HG03066 (cell line): ENCODE data around the gene DOCK9.
"Not testable (repeated sequence)": the region's sequence is repeated elsewhere in the genome, so short reads cannot be mapped to it uniquely, and the experiment has no call there.

Experiments used
- ATAC-seq: cut with Tn5 transposase; IDR thresholded peaks from one replicate; pipeline ENCODE4 v1.9.1; 2021; ENCODE audit warnings: low read depth; ENCODE audit not compliant: unreplicated experiment

The DOCK9 gene

DNA sequence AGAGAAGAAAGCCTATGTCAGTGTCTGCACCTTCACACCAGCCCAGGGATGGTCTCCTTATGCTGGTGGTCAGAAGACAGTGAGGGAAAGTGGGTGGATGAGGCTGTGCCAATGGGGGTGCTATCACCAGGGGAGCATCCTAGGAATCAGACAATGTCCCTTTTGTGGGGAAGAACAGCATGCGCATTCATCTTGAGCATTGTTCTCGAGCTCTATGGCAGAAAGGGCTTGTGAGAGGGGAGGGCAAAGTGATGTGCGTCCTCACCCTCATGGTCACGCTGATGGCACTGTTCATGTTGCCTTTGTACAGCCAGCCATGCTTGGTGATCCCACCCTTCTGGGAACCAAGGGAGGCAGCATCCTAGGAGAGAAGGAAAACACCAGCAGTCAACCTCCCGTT lies 56.1 kb downstream of the DOCK9 start:
- ATAC-seq, result no peak

DNA sequence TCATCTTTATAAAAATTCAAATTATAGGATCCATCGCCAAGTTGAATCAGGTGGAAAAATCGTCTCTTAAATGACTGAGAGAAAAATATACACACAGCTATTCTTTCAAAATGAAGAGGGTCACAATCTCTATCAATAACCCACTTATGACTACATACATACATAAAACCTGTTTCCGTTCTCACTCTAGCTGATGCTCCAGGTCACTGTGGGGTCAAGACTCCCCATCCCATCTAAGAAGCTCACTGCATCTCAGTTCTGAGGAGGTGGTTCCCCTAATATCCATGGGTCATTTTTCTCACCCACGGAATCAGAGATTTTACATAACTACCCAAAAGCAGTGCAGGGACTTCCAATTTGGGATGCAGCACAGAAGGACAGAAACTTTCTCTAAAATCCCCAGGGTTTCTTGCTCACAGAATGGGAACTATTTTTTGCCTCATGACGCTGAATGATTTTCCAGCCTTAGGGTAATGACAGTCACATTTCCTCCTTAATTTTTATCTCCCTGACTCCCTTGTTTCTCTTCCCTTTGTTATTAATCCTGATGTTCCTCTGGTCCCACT lies 56.8 kb downstream of the DOCK9 start:
- ATAC-seq, result no peak

DNA sequence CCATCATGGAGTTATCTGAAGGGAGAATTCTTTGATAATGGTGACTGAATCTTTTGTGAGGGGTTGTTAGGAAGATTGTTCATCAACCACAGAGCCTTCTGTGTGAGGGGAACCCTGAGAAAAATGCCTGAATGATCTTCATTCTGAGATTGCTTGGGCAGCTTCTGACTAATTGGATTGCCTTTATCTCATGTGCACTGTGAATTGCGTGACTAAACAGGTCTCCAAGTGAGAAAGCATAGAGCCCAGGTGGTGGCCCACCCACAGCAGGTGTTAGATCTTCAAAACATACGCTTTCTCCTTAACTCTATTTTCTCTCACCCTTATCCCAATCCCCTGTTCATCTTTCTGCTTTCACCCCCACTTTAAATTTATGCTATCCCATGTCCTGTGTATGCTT lies 58.3 kb downstream of the DOCK9 start:
- no peak for ATAC-seq

DNA sequence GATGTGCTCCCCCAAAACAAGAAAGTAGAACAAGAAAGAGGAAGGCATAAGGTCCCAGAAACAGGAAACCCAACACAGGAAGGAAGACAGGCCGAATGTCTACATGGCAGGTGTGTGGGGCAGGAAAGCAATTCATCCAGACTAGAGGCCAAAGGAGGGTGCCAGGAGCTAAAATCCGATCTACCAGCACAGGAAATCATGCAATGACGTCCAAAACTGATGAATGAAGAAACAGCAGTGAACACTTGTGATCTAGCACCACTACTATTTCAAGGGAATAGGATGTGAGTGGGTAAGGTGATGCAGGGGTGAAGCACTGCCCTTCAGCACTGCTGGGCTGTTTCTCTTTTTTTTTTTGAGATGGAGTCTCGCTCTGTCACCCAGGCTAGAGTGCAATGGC lies 59.1 kb downstream of the DOCK9 start:
- ATAC-seq, result no peak

DNA sequence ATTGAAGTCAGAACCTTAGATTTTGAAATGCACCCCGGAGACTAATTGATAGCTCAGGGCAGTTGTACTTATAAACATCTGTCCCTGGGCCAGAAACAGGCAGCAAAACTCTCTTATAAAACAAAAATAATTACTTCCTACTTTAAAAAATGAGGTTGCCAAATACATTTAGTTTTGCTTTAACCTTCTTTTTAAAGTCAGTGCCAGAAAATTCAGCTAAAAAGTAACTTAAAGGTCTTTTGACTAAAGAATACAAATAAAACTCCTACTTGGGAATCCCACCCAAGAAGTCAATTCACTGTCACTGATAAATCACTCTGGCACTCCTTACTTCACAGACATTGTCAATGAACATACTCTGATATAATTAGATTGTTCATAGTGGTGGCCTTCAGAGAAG lies 60.7 kb downstream of the DOCK9 start:
- no peak for ATAC-seq

DNA sequence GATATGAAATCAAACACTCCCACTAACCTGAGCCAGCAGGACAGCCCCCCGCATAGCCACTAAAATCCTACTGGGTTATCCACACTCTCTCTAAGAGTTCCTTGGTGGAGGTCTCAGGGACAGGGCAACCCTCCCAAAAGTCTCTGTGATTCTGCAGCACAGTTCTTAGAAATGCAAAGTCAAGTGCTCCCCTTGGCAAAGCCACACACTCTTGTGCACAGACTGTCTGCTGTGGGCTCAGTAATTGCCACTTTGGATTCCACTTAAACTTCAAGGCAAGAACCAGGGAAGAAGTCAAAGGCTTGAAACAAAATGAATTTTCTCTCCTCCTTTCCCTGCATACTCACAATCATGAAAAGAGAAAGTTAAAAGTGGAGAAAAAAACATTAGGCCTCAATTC lies 61.5 kb downstream of the DOCK9 start:
- ATAC-seq, result no peak

DNA sequence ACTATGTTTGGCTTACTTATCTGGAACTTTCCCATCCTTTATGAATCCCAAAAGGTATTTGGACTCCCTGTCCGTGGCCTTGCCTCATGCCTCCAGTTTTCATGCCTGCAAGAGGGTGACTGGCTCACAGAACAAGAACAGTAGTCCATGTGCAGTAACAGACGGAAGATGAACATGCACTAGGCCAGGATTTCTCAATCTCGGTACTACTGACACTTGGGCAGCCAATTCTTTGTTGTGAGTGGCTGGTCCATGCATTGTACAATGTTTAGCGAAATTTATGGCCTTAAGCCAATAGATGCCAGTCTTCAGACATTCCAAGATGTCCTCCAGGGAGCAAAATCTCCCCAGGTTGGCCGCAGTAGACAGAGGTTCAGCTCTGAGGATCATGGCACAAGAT lies 61.9 kb downstream of the DOCK9 start:
- no peak for ATAC-seq

DNA sequence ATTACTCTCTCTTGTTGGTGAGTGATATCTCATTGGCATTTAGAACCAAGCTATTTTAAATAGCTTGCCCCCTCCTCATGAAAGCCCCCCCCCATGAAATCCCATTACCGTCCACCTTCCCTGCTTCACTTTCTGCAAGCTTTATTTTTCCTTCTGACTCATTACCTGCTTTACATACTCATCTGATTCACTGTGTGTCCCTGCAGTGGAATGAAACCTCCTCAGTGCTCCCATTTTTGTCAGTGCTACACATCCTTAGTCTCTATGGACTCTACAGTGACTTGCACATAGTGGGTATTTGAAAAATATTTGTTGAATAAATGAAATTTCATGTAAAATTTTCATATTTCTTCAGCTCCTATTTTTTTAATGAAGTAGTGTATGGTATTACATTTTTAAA lies 62.3 kb downstream of the DOCK9 start:
- ATAC-seq, result no peak

DNA sequence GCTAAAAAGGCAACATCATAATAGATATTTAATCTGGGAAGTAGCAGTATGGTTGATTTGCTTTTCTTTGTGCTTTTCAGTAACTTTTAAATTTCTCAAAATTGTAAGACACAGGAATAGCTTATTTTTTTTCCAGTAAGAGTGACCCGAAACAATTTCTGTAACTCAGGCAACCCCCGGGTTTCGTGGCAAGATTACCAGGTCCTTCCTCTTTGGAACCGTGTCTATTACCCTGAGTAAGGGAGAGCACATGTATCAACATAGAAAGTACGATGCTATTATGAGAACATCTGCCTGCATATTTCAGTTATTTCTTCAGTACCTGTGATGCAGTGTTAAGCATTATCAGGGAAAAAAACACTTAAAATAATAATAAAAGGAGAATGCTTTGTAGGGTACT lies 64.1 kb downstream of the DOCK9 start:
- ATAC-seq, result no peak

DNA sequence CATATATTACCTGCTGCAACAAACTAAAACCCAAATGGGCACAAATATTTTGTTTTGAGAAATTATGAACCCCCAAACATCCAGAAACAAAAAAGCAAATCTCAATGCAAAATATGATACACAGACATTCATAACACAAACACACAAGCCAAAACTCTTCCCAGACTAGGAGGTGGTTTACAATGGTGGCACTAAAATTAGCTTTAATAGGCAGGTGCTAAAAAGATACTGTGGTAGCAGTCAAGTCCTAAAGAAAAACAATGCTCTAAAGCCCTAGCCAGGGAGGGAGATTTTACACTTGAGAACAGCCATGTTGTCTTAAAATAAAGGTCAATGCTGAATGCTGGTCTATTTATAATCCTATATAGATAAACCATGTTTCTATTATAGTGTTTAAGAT lies 65.0 kb downstream of the DOCK9 start:
- ATAC-seq, result no peak

DNA sequence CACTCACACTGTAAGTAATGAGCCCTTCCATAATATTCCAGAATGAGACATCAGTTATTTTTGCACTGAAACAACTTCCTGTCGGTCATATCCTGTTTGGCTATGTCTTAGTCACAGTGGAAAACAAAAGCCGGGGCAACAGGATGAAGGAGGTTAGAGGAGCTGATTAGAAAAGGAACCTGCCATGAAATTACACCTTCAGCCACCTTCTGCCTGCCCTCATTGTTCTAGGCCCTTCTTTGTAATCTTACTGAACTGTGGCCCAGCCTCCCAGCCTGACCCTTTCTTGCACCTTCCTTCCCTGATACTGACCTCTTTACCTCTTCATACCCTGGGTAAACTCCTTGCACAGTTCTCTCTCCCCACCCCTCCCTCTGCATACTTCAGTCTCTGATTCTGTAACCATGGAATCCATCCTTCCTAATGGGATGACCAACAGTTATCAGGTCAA lies 67.3 kb downstream of the DOCK9 start:
- ATAC-seq, result no peak

DNA sequence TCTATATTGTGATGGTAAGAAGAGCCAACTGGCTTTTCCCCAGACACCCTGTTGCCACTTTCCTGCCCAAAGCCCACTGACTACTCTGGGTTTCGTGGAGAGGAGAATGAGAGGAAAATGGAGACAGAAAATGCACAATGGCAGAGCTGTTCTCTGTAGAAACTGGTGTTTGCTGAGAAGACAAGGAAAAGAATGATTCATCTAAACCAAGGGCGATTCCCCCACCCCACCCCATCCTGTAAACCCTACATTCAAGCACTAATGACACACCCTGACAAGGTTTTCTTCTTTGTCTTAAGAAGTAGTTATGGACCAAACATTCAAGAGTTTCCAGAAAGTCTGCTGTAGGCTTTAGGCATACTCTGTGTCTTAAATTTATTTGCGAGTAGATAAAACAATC lies 68.8 kb downstream of the DOCK9 start:
- no peak for ATAC-seq

DNA sequence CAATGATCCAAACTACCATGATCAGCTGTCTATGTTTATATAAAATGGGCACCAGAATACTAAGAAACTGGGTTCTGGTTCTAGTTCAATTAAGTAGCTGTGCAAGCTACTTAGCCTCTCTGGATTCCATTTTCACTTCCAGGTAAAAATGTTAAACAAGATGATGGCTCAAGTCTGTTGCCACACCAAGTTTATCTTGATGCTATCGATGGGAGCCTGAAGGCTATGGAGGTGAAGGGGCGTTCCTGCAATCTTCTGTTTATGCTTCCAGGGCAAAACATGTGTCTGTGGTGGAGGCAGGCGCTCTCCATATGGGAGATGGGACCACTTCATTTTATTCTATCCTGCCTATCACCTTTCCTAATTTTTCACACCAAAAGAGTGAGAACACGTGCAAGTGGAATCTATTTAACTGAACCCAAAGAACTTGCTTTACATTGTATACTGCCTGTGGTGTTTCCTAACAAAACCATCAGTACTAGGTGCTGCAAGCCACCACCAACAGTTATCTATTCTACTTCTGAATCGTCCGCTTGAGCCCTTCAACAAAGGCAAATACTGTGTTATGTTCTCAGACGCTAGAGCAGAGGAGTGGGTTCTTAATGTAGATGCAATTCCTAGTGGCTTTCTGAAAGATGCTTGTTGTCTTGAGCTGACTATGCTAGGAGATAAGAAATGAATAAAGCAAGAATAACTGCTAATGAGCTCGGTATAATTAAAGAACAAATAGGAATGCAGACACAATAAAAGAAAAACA lies 70.9 kb downstream of the DOCK9 start:
- ATAC-seq, result no peak

DNA sequence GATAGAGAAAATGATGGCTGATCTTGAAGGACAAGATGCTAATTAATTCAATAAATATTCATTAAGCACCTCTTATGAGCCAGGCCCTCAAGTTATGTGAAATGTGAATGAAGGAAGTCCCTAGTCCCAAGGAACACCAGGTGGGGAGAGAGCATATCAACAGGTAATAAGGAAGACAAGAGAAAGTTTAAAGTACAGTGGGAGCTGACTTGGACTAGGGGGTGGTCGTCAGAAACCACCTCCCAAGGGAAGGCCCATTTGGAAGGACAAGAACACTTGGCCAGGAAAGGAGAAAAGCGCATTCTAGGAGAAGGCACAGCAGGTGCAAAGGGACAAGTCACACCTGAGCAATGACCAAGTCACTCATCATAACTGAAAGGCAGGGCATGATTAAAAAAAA lies 72.7 kb downstream of the DOCK9 start:
- ATAC-seq, result no peak

DNA sequence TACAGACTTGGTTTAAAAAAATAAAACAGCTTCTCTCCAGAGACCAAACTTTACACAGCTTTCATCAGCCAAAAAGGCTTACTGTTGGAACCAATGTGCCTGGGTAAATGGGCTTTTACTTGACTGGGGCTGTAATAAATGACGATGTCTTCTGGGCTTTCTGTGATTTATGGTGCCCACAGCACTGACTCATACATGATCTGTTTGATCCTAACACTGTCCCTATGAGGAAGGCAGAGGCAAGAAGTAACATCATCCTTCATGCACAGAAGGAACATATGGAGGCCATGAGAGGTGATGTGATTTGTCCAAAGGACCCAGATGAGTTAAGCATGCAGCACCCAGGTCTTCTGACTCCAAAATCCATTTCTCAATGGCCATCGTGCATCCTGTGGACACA lies 77.4 kb downstream of the DOCK9 start:
- ATAC-seq, result no peak

DNA sequence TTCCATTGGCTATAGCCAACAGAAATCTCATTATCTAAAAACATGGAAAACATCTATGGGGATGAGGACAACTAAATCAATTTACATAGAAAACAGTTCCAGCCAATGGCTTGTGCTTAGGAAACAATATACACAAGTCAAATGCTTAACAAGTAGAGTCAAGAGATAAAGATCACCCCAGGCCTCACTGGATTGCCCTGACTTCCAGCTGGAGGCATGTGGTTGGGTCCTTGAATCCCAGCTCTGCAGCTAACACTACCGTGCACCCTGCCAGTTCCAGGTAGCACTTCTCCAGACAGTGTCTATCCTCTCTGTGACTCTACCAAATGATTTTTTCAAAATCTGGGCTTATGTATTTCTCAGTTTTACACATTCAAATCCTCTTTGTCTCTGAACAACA lies 80.2 kb downstream of the DOCK9 start:
- no peak for ATAC-seq

DNA sequence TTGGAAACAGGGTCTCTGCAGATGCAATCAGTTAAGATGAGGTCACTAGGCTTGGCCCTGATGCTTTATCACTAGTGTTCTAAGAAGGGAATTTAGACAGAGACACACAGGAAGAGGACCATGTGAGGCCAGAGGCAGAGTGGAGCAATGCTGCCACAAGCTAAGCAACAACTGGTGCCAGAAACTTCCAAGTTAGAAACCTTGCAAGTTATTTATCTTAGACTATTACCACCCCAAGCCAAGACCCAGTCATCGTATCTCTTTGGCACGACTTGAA lies 81.1 kb downstream of the DOCK9 start:
- no peak for ATAC-seq

DNA sequence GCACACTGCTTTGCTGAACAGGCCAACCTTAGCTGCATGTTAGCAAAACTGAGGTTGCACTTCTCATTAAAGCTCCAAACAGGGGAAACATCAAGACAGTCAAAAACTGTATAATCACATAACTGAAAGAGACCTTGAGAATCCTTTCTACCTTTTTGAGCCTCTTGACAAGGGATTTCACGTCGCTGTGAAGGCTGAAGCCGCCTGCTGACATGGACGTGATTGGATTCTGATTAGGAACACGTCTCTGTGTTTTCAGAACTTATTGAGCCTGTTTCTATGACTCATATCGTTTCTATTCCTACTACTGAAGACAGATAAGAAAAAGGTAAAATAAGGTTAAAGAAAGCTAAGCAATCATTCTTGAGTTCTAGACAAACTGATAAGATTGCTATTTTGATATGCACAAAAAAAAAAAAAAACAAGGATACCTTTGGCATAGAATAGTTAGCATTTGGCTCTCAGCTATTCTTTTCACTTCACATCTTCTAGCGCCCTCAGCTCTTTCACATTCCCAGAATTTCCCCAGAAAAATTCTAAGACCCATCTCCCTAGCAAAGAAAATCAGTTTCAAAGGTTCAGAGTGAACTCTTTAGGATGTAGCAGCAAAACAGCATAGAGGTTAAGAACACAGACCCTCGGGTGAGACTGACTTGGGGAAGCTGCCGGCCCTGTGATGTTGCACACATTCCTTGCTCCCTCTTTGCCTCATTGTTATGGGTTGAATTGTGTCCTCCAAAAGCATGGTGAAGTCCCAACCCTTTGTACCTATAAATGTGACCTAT lies 81.6 kb downstream of the DOCK9 start:
- no peak for ATAC-seq

DNA sequence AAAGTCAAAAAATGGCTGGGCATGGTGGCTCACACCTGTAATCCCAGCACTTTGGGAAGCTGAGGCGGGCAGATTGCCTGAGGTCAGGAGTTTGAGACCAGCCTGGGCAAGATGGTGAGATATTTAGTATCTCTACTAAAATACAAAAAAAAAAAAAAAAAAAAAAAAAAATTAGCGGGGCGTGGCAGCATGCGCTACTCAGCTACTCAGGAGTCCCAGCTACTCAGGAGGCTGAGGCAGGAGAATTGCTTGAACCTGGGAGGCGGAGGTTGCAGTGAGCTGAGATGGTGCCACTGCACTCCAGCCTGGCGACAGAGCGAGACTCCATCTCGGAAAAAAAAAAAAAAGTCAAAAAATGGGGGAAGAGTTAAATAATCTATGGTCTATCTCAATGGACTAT lies 83.0 kb downstream of the DOCK9 start:
- ATAC-seq, result not testable (repeated sequence)

DNA sequence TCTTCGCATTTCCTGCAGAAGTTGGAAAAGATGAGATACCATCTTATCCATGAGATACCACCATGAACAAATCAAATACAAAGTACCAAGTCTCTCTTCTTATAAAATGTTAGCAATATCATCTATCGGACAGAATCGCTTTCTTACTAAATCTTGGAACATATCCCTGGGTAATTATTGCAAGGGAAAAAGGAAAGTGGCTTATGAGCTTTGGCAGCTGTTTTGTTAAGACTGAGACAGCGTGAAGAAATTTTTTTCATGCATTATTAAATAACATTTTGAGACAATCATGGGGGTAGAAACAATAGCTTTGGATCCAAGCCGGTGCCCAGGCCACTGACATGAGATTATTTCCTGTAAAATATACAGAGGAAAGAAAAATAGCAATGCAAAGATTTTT lies 84.5 kb downstream of the DOCK9 start:
- no peak for ATAC-seq

DNA sequence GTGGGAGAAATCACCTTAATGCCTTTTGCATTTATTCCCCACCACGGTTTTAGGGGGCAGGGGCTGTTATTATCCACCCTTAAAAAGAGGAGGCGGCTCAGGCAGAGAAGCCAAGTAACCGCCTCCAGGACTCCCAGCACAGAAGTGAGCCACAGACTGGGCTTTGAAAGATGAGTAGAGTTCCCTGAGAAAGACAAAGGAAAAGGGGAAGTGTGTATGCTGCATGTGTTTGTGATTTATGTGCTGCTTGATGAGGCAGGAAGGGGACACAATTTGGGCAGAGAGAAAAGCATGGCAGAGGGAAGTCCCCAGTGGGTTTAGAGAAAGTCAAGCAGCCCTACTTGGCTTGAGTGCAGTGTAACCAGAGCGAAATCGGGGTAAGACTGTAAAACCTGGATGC lies 85.0 kb downstream of the DOCK9 start:
- ATAC-seq, result no peak

DNA sequence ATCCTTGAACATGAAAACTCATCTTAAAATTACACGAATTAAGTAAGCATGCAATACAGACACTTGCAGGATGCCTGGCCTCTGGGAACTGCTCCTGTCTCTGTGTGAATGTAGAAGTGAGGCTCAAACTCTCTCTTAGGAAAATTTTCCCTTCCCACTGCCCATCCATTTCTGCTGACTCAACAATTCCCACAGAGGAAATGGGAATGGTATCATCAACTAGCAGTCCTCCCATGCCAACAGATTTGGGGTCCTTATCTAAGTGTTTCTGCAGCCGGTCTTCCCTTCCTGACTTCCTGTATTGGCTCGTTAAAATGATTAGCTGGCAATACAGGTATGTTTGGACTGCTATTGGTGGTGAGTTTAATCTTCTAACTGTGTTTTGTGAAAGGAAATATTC lies 85.8 kb downstream of the DOCK9 start:
- no peak for ATAC-seq
